ENCODE results near the gene CDH13. TPM values are rescaled to one million over a fixed set of nuclear protein-coding genes. Genes with fewer than 3 reads are reported as not detected.

CDH13 gene
- total RNA-seq, 1 experiment from 2014 or later: 49.3 TPM

DNA sequence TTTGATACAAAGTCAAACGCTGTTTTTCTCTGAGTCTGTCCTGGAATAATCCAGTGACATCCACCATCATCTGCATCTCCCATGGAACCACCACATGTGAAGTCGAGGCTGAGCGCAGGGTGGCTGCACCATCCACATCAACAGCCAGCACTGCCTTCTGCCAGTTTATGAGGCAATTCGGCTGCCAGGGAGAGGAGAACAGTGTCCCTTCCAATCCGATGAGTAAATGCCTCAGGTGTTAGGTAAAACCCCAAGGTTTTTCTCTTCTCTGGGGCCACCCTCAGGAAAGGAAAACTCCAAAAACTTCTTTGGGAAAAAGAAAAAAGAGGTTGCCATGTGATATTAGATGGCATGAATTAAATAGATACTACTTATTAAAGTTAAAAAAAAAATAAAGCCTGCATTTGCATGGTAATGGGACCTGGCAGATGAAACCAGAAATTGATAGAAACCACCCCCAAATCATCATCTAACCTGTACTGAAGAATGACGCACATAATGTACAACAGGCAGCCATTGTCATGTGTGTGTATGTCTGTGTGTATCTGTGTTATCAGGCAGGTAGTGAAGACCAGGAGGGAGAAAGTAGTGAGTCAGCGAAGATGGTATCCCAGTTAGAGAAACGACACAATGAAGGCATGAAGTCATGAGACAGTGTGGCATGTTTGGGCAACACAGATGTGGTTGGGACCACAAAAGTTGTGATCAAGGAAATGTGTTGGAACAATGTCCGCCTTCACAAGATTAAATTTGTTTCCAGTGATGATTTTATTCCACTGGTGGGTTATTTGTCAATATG, 478.7 kb downstream of the CDH13 start:
- CTCF ChIA-PET: interaction anchor here (0.7 to 1.0 kb wide), 2 partner anchors 466 to 594 kb away, joined by 3 to 4 read pairs; no protein-coding TSS in a partner anchor
- BruUV-seq (replicated peaks): no TSS peak
- H3K4me3 Mint-ChIP-seq (ENCODE audit: unreplicated experiment): no peak overlapping the region

DNA sequence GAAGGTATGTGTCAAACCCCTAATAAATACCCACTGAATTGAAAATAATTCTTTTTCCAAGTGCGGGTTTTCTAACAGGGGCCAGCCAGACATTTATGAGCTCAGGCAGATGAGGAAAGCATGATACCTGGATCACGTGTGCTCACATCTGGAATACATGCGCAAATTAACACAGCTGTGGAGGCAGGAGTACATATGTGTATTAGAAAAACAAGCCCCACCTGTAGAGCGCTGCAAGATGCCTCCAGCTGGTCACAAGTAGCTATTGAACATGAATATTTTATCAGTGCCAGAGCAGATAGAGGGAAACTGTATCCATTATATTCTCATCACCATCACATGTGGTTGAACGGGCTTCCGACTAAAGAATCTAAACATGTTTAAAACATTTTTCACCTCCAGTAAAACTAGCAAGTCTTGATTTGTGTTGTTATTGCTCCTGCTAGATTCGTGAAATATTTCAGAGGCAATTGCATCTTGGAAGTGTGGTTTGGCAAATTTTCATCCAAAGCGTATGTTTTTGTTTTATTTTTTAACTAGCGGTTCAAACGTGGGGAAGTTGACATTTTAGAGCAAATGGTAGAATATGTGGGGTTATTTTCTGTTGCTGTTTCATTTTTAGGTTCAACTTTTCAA, 482.8 kb downstream of the CDH13 start:
- no peaks in the 10 kb centered on the region for H3K27me3 Mint-ChIP-seq (ENCODE audit: insufficient read depth, unreplicated experiment)
- no peak for DNase-seq (ENCODE audit: unreplicated experiment)
- H3K4me1 Mint-ChIP-seq (ENCODE audit: insufficient read depth, unreplicated experiment): no peaks in the 10 kb centered on the region
- H3K9me3 Mint-ChIP-seq (ENCODE audit: unreplicated experiment): no peaks in the 10 kb centered on the region
- H3K27ac Mint-ChIP-seq (ENCODE audit: low read depth, unreplicated experiment): no peak overlapping the region
- no peak overlapping the region for H3K4me3 Mint-ChIP-seq (ENCODE audit: unreplicated experiment)
- peaks cover 13% of the 10 kb centered on the region for H3K36me3 Mint-ChIP-seq (ENCODE audit: insufficient read depth, unreplicated experiment)
- ChIA-PET CTCF (interaction anchor here (0.6 to 0.8 kb wide), 3 partner anchors 143 to 507 kb away, joined by 3 to 5 read pairs (median 3); no protein-coding TSS in a partner anchor), POLR2A (interaction anchor here (0.6 kb wide), 1 partner anchor 23 kb away, joined by 5 read pairs; no protein-coding TSS in a partner anchor)
- intact Hi-C loops (cut with micrococcal nuclease): no loop called here
- BruUV-seq (replicated peaks): no TSS peak
- TF ChIP-seq, protein P1, sequence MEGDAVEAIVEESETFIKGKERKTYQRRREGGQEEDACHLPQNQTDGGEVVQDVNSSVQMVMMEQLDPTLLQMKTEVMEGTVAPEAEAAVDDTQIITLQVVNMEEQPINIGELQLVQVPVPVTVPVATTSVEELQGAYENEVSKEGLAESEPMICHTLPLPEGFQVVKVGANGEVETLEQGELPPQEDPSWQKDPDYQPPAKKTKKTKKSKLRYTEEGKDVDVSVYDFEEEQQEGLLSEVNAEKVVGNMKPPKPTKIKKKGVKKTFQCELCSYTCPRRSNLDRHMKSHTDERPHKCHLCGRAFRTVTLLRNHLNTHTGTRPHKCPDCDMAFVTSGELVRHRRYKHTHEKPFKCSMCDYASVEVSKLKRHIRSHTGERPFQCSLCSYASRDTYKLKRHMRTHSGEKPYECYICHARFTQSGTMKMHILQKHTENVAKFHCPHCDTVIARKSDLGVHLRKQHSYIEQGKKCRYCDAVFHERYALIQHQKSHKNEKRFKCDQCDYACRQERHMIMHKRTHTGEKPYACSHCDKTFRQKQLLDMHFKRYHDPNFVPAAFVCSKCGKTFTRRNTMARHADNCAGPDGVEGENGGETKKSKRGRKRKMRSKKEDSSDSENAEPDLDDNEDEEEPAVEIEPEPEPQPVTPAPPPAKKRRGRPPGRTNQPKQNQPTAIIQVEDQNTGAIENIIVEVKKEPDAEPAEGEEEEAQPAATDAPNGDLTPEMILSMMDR (IDR thresholded peaks at IDR 0.05; ENCODE audit: unreplicated experiment): no peak

More for the DNA sequence above, 478.7 kb downstream of the CDH13 start:
- intact Hi-C loops (cut with micrococcal nuclease): no loop called here
- H3K27ac Mint-ChIP-seq (ENCODE audit: low read depth, unreplicated experiment): no peak overlapping the region
- peak; percentile 21 for DNase-seq (ENCODE audit: unreplicated experiment)
- H3K27me3 Mint-ChIP-seq (ENCODE audit: insufficient read depth, unreplicated experiment): no peaks in the 10 kb centered on the region
- no peaks in the 10 kb centered on the region for H3K9me3 Mint-ChIP-seq (ENCODE audit: unreplicated experiment)
- POLR2A ChIA-PET: no interaction called here
- peaks cover 23% of the 10 kb centered on the region for H3K36me3 Mint-ChIP-seq (ENCODE audit: insufficient read depth, unreplicated experiment)
- TF ChIP-seq, protein P1 (IDR thresholded peaks at IDR 0.05; ENCODE audit: unreplicated experiment): no peak
- H3K4me1 Mint-ChIP-seq (ENCODE audit: insufficient read depth, unreplicated experiment): no peaks in the 10 kb centered on the region

DNA sequence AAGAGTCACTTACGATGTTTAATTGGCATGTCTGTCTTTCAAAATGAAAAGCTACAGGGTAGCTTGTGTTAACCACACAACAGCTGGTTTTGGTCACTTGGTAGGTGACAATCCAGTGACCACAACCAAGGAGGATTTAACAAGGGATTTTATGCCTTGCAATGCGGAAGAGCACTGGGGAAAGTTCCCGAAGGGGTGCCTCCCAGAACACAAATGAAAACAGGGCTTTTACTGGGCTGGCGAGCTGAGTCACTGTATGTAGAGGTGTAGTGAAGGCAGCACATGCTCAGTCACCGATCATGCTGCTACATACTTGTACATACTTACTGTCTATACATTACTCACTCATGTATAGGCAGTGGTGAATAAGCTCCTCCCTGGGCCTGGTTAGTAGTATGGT, 483.5 kb downstream of the CDH13 start:
- POLR2A ChIA-PET: interaction anchor here (0.6 kb wide), 2 partner anchors 24 to 61 kb away, joined by 3 to 5 read pairs; no protein-coding TSS in a partner anchor
- no peaks in the 10 kb centered on the region for H3K27me3 Mint-ChIP-seq (ENCODE audit: insufficient read depth, unreplicated experiment)

More for the DNA sequence above, 483.5 kb downstream of the CDH13 start:
- TF ChIP-seq, protein P1 (IDR thresholded peaks at IDR 0.05; ENCODE audit: unreplicated experiment): no peak
- no TSS peak for BruUV-seq (replicated peaks)
- DNase-seq (ENCODE audit: unreplicated experiment): no peak
- CTCF ChIA-PET: interaction anchor here (0.6 to 0.8 kb wide), 3 partner anchors 143 to 507 kb away, joined by 3 to 5 read pairs (median 3); no protein-coding TSS in a partner anchor
- no peaks in the 10 kb centered on the region for H3K9me3 Mint-ChIP-seq (ENCODE audit: unreplicated experiment)
- intact Hi-C loops (cut with micrococcal nuclease): no loop called here
- H3K4me3 Mint-ChIP-seq (ENCODE audit: unreplicated experiment): no peak overlapping the region
- no peaks in the 10 kb centered on the region for H3K4me1 Mint-ChIP-seq (ENCODE audit: insufficient read depth, unreplicated experiment)
- H3K36me3 Mint-ChIP-seq (ENCODE audit: insufficient read depth, unreplicated experiment): peaks cover 13% of the 10 kb centered on the region
- no peak overlapping the region for H3K27ac Mint-ChIP-seq (ENCODE audit: low read depth, unreplicated experiment)

Data from MCF 10A (cell line).